Measurements from ENCODE around the gene CHST15.
"Not testable (repeated sequence)": the region's sequence is repeated elsewhere in the genome, so short reads cannot be mapped to it uniquely, and the experiment has no call there.

CHST15 gene

DNA sequence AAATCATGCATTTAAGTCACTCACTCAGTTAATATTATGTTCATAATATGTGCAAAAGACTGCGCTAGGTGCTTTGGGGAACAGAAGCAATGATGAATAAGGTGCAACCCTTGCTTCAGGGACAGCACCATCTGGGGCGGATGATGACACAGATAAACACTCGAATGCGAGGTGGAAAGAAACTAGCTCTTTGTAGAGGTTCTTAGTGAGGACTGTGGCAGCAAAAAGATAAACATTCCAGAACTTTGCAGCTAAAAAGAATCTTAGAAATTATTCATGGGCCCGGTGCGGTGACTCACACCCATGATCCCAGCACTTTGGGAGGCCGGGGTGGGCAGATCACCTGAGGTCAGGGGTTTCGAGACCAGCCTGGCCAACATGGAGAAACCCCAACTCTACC, 29.8 kb upstream of the CHST15 start:
- DNase-seq: no peak

DNA sequence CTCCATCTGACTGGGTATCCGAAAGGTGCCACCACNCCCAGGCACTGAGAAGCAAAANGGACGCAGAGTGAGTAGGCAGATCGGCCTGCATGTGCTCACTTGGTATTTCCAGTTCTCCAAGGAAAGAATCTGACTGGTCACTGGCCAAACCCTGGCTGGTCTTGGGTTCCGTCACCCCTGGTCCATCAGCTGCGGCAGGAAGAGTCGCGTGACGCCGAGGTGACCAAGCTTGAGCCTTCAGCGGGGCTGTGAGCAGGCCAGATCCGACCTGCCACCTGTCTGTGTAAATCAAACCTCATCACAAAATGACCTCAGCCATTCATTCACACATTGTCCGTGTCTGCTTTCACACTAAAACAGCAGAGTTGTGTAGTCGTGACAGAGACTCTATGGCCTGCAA, 28.8 kb upstream of the CHST15 start:
- DNase-seq: no peak

DNA sequence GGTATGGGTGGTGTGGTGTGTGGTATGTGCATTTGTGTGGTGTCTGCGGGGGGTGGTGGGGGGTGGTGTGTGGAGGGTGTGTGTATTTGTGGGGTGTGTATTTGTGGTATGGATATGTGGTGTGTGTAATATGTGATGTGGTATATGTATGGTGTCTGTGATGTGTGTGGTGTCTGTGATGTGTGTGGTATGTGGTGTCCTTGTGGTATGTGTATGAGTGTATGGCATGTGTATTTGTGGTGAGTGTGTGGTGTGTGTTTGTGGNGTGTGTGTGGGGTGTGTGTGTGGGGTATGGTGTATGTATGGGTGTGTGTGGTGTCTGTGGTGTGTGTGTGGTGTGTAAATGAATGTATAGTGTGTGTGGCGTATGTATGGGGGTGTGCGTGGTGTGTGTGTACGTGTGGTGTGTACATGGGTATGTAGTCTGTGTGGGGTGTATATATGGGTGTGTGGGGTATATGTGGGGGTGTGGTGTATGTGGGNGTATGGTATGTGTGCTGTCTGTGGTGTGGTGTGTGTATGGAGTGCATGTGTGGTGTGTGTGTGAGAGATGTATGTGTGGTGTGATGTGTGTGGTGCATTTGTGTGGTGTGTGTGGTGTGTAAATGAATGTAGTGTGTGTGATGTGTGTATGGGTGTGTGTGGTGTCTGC, 27.1 kb upstream of the CHST15 start:
- no peak for DNase-seq

DNA sequence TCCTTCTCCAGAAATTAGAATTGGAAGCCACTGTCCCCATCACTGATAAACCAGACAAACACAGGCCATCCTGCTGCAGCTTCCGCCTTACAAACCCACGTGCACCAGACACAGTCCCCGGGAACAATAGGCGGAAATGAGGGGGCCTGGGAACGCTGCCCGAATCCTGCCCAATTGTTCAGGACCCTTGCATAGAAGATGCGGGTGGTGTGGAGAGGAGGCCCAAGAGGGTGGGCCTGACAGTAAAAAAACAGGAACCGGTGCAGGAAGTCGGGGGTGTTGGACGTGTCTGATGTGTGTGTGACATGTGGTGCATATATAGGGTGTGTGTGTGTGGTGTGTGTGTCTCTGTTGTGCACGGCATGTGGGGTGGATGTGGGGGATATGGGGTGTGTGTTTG, 26.5 kb upstream of the CHST15 start:
- DNase-seq: no peak

DNA sequence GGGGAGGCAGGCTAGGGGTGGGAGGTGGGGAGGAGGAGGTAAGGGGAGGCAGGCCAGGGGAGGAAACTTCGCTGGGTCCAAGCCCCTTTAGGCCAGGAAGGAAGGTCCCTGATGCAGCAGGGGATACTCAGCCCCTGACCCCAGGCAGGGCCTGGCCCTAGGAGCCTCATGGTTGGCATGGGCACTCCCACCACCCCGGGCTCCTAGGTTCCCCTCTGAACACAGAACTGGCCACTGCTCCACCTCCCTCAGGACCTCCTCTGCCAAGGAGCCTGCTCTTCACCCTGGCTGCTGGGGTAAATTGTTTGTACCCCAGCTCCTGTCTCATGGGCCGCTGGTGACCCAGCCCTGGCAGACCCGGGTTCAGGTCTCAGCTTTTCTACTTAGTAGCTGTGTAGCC, 25.8 kb upstream of the CHST15 start:
- DNase-seq: no peak

DNA sequence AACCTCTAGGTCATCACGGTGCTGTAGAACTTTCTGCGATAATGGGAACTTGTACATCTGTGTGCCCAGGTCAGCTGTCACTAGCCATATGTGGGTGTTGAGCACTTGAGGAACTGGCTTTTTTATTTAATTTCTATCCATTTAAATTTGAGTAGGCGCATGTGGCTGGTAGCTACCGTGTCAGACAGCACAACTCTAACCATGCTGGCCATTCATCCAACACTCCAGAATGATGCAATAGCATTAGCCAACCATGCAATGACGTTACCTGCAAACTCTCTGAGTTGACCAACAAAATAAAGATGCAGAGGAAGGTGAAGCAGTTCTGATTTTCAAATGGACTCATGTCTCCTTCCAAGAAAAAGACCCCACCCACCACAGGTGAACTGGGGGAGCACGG, 24.4 kb upstream of the CHST15 start:
- DNase-seq: no peak

DNA sequence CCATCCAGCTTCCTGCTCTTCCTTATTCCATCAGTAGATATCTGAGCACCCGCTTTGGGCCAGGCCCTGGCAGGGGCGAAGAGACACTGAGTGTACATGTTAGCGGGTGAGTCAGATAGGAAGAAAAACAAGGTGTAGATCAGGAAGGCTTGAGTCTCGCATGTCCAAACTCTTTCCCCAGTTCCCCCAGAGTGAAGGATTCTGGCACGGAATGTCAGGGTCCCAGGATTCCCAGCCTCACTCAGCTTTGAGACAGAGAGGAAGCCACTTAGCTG, 24.1 kb upstream of the CHST15 start:
- DNase-seq: no peak

DNA sequence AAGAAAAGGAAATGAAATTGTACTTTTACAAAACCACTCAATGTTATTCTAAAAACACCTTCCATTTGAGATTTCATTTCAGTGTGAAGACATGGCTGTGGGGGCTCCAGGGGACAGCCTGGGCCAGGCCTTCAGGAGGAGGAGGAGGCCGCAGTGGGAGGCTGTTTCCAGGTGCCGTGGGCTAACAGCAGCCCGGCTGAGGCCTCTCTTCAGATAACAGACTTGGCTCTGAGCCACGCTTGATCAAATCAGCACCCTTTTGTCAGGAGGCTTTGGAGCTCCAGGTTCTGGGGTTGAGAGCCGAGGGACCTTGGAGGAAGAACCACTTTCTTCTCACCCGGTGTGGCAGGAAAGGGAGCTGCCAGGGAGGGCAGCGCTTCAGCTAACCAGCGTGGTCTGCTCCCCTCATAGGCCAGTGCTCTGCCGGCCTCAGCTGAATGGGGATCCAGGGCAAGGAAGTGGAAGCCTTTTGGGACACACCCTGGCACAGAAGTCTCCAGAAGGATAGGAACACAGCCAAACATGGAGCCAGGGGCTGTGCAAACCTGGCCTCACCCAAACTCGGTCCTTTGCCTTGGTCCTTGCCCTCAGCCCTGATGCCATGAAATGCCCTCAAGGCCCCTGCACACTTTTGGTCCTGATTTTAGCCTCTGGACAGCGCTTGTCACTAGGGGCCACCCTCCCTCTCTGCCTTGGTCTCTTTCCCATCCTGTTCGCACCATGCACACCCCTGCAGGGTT, 23.5 kb upstream of the CHST15 start:
- no peak for DNase-seq

DNA sequence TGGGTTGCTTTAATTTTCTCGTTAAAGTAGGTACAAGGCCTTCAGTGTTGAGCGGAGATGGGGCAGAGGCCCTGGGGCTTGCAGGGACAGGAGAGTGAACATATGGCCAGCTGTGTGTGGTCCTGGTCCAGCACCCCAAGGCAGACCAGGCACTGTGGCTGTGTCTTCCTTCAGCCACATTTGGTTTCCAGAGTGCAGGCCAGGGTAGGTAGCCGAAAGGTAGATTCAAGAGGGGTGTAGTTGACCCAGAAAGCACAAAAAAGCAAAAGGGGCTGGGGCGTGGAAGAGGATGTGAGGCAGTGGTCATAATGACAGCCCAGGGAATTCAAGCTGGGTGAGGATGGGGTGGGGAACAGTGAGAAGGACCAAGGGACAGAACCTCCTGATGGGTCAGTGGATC, 21.3 kb upstream of the CHST15 start:
- no peak for DNase-seq

DNA sequence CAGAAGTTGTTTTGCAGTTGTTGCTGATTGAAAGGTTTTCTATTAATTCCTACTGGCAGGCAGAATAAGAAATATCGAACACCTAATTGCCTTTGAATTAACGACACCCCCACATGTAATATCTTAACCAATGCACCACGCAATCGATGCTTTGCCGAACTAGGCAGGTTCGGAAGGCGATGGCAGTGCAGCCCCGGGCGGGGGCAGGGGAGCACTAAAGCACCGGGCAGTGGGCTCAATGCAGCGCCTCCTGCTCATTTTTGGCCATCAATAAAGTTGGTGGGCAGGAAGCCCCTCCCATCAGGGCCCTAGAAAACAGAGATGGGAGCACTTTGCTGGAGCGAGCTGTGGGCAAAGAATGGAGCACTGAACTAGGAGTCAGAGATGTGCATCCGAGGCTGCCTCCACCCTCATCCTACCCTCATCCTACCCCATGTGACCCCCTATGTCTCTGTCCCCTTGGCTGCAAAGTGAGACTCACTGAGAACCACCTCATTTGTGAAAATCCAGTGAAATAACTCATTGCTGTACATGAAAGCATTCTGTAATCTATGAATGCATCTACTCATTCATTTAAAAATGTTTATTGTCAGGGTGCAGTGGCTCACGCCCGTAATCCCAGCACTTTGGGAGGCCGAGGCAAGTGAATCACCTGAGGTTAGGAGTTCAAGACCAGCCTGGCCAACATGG, 19.6 kb upstream of the CHST15 start:
- no peak for DNase-seq

DNA sequence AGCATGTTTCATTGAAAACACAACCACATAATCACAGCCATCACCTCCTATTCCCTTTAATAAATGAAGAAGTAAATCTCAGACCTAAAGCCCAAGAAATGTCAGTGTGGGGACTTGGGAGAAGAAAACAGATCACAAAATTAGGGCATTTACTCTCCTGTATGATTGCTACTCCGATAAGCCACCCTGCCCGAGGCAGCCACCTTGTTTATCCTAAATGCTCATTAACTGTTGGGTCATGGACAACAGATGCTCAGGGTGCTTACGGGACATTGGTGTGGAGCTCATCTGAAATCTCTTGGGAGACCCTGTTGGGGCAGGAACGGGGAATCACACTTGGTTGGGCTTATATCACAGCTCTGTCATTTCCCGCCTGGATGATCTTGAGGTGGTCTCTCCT, 17.5 kb upstream of the CHST15 start:
- no peak for DNase-seq

DNA sequence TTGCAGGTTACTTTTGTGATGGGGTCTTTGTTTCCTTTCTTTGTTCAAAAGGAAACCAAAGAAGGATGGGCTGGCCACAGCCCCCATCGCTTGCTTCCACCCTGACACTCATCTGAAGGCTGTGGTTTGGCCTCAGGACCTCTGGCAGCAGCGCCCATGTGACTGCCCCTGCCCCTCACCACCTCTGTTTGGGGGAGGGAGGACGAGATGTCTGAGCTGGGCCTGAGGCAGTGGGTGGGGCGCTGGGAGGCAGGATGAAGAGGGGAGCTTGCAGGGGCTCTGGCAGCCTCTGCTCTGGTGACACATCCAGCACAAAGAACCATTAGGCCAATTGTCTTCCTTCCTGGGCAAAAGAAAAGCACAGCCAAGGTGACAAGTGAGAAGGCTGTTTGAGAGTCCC, 15.9 kb upstream of the CHST15 start:
- DNase-seq: no peak

DNA sequence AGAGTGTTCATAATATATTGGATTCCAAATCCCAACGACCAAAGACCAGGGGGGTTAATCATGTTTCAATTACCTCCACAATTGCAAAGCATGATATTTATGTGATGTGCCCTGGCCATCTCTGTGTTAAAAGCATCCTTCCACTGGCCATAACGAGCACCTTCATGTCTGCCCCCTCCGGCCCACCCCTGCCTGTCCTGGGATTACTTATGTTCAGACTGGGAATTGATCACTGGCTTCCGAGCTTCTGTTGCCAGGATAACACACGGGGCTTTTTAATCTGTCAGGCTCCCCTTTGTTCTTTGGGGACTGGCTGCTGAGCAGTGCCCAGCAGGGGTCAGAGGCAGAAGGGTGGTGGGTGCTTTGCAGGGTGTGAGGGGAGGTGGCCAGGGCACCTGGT, 13.7 kb upstream of the CHST15 start:
- no peak for DNase-seq

DNA sequence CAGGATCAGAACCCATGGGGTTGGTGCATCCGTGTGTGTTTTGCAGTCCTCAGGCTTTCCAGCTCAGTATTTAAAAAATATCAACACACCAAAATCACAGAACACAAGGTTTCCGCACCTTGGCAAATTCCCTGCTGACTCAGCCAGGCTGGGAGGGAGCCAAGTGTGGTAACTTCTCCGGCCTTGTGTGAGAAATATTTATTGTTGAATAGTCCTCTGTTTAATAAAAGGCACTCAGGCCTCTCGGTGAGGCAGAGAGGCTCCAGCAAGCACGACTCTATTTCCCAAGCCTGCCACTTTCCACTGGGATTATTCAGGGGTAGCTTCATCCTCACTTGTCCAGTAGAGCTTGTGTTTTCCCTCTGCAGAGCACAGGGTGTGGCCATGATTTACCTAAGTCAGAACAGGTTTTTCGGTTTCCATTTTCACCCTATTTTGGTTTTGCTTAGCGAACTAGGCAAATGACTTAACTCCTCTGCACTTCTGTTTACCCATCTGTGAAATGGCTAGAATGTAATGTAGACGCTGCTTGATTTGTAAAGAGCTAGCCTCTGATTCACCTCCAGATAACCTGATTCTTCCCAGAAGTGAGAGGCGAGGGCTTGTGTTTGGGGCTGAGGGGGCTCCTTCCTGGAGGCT, 13.0 kb upstream of the CHST15 start:
- DNase-seq: no peak

DNA sequence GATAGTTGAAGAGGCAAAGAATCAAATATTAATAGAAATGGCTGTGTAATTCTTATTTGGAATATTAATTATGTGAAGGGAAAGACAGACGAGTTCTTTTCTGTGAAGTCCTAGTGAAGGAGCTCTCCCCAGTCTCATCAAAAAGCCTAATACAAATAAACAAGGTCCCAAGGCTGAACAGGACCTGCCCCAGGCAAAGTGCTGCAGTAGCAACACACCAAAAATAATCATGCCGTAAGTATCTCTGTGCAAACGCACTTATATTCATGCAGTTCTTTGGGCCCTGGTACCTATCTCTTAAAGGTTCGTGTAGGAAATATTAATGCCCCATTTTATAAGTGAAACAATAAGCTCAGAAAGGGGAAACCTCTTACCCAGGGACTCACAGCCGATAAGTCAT, 12.2 kb upstream of the CHST15 start:
- DNase-seq: no peak

DNA sequence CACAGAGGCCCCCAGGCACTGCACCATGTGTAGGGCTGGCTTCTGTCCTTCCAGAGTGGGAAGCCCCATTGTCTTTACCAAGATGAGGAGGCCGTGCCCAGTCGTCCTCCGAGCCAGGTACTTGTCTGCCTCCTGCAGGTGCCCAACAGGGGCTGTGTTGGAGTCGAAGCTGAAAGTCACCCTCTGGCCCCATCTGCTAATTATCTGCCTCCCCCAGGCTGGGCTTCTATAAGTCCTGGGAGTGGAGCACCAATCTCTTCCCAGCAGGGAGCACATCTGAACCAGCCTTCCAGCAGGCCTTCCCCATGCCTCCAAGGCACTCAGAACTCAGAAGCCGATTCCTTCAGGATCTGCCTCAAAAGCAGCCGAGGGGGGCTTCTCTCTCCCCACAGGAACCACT, 11.6 kb upstream of the CHST15 start:
- DNase-seq: no peak

DNA sequence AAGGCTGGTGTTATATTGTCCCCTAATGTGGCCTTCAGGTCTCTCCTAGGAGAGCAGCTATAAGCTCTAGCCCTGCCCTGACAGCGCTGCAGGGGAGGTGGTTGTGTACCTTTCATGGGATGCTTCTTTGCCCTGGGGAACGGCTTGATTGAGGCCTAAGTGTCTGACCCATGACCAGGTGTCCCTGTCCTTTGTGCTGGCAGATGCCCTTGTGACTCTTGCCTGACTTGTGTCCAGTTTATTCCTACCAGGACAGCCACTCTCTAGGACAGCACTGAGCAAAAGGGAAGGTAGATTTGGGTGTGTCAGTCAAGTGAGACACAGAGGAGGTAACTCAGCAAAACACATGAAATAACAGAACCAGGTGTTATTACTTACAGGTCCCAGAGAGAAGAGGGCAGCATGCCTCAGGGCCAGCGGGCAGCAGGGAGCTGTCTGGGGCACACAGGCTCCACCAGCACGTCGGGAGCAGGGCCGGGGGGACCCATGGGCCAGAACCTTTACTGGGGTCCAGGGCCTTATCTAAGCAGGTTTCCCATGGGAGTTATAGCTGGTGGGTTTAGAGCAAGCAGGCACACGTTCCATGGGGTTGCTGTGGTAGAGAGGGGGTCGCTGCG, 10.7 kb upstream of the CHST15 start:
- no peak for DNase-seq

DNA sequence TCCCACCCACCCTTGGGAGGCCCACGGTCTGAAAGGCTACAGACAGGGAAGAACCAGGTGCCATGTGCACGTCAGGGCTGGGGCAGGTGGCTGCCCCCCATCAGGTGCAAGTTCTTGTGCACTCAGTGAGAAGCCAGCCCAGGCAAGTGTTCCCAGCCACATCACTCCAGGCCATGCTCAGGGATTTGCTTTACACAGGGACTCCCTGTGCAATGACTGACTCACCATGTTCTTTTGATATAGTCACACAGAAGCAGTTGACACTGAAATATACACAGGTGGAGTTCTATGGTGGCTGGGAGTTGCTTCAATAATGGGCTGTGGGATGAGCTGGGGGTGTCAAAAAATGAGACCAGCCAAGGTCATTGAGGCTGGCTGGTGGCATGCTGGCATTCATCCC, 8.0 kb upstream of the CHST15 start:
- no peak for DNase-seq

DNA sequence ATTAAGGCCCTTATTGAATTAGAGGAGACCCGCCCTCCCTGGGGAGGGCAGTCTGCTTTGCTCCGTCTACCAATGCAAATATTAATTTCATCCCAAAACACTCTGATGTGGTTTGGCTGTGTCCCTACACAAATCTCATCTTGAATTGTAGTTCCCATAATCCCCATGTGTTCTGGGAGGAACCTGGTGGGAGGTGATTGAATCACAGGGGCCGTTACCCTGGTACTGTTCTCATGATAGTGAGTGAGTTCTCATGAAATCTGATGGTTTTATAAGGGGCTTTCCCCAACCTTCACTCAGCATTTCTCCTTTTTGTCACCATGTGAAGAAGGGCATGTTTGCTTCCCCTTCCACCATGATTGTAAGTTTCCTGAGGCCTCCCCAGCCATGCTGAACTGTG, 7.3 kb upstream of the CHST15 start:
- DNase-seq: not testable (repeated sequence)

DNA sequence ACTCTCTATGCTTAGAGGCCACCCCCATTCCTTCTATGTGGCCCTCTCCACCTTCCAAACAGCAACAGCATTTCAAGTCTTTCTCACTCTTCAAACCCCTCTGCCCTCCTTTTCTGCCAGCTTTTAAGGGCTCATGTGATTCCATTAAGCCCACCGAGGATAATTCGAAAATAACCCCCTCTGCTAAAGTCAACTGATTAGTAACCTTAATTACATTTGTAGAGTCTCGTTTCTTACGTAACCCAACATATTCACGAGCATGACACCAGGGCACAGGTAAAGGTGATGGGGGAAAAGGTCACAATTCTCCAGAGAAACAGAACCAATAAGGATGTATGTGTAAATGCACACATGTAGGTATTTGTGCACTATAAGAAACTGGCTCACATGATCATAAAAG, 6.7 kb upstream of the CHST15 start:
- DNase-seq: no peak

DNA sequence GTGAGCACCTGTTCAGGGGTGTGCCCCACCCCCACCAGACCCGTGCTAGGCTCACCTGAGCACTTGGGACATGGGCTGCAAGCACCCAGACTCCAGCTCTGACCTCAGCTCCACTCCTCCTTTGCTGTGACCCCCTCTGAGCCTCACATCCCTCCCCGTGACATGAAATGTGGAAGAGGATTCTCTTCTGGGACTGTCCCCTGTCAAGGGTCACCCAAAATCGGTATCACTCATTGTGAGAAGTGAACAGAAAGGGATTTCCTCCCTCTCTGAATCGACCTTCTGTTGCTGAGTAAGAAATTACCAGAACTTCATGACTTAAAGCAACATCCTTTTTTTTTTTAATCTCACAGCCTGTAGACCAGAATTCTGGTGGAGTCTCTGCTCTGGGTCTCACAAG, 6.2 kb upstream of the CHST15 start:
- no peak for DNase-seq

DNA sequence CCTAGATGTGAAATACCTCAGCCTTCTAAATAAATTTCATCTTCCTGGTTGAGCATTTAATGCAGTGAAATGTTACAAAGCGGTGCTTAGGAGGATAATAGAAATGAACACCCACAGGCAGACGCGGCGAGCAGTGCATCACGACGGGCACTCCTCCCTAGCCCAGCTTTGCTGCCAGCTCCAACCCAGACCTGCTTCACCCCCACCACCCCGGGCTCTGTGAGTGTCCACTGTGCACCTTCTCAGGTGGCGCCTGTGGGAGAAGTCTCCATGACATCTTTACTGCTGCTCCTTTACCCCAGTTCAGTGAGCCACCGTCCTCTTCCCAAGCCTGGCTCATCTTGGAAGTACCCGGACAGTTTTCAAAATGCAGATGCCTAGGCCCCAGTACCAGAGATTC, 5.2 kb upstream of the CHST15 start:
- no peak for DNase-seq

DNA sequence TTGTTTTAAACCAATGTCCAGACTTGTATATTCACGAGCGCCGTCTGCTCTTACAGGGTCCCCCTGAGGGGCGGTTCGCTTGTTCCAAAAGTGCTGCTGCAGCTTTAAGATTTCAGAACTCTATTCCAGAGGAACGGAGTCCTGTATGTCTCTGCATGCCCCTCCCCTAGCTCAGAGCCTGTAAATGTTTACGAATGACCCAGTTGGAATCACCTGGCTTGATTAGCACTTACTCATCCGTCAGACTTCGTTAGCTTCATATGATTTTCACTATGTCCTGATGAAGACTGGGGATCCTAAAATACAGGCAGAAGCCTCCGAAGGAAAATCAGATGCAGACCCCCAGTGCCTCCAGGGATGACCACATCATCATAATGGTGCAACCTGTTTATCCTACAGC, 4.5 kb upstream of the CHST15 start:
- no peak for DNase-seq

DNA sequence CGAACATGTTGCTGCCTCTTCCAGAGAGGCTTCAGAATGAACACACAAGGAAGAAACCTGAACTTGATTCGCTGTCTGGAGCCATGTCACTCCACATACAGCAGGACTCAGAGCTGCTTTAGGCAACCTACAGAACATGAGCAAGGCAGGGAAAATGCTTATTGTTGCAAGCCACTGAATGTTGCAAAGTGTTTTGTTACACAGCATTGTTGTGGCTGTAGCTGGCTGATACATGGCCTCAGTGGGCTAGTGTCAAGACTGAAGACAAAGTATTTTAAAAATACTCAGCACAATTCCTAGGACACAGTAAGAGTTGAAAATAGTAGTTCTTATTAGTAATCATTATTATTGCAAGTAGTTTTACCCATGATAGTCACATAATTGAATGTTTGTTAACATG, 3.1 kb upstream of the CHST15 start:
- no peak for DNase-seq

Measured in HCEC 1CT (cell line).